PC-9 (cell line): ENCODE results near the gene CECR2.

Experiments used
- CTCF ChIP-seq: fragments of 200-600 bp; sonication (generic); conservative IDR thresholded peaks from 2 replicates; pipeline ENCODE4 v1.6.1; 2017; ENCODE audit warnings: mixed run types, antibody characterized with exemption, mild to moderate bottlenecking, moderate library complexity
- EZH2 ChIP-seq: fragments of 200-600 bp; sonication (generic); IDR thresholded peaks from 2 replicates; pipeline ENCODE4 v1.8.0; 2017; ENCODE audit warnings: antibody characterized with exemption, low read depth

- TF ChIP-seq CTCF (no peak), EZH2 (no peak)
Observed at GRCh38 chr22:17475318-17476230, 106.3 kb downstream of the CECR2 start.
